Measurements from ENCODE around the gene CACNB2. TPM values are rescaled to one million over a fixed set of nuclear protein-coding genes. Genes with fewer than 3 reads are reported as not detected.

The CACNB2 gene
- total RNA-seq, 2 donors from 2014 or later, result 12.5 to 12.7 TPM

GRCh38 chr10:18571076-18571475, 430.9 kb downstream of the CACNB2 start:
- ATAC-seq, result no peak
- no peak overlapping the region for H3K27ac ChIP-seq
- no peaks in the 10 kb centered on the region for H3K27me3 ChIP-seq
- no peaks in the 10 kb centered on the region for H3K4me1 ChIP-seq
- TF ChIP-seq POLR2A (IDR thresholded peaks at IDR 0.05) (no peak), CTCF (IDR thresholded peaks at IDR 0.05) (no peak)
- H3K4me3 ChIP-seq, result no peak overlapping the region
- H3K36me3 ChIP-seq (replicated peaks in 1 of 2; ENCODE audit: insufficient read depth in 1 of 2, low read depth in 2 of 2), result no peaks in the 10 kb centered on the region
- H3K9me3 ChIP-seq, result no peaks in the 10 kb centered on the region
- intact Hi-C loops (cut with DNase I), result no loop called here
- no peak for DNase-seq

GRCh38 chr10:18571780-18572179, 431.6 kb downstream of the CACNB2 start:
- no peak overlapping the region for H3K27ac ChIP-seq
- H3K4me1 ChIP-seq, result no peaks in the 10 kb centered on the region
- ATAC-seq (no peak), DNase-seq (no peak)
- 97 to 100% methylated on average over 1 of the region's 1 CpG for WGBS, 2 donors
- intact Hi-C loops (cut with DNase I), result no loop called here
- H3K4me3 ChIP-seq, result no peak overlapping the region
- H3K27me3 ChIP-seq, result no peaks in the 10 kb centered on the region
- TF ChIP-seq POLR2A (IDR thresholded peaks at IDR 0.05), result no peak
- TF ChIP-seq CTCF (IDR thresholded peaks at IDR 0.05), result no peak
- H3K36me3 ChIP-seq (replicated peaks in 1 of 2; ENCODE audit: insufficient read depth in 1 of 2, low read depth in 2 of 2), result no peaks in the 10 kb centered on the region
- no peaks in the 10 kb centered on the region for H3K9me3 ChIP-seq

GRCh38 chr10:18572959-18573561, 432.8 kb downstream of the CACNB2 start:
- Histone ChIP-seq H3K27me3 (no peaks in the 10 kb centered on the region), H3K4me1 (no peaks in the 10 kb centered on the region), H3K36me3 (replicated peaks in 1 of 2; ENCODE audit: insufficient read depth in 1 of 2, low read depth in 2 of 2) (no peaks in the 10 kb centered on the region), H3K9me3 (no peaks in the 10 kb centered on the region), H3K27ac (no peak overlapping the region), H3K4me3 (no peak overlapping the region)
- ATAC-seq, result no peak
- intact Hi-C loops (cut with DNase I), result no loop called here
- 91 to 99% methylated on average over 8 of the region's 8 CpGs for WGBS, 2 donors
- no peak for DNase-seq
- TF ChIP-seq POLR2A (IDR thresholded peaks at IDR 0.05) (no peak), CTCF (IDR thresholded peaks at IDR 0.05) (no peak)

GRCh38 chr10:18576586-18576985, 436.4 kb downstream of the CACNB2 start:
- DNase-seq, result no peak
- H3K36me3 ChIP-seq (replicated peaks in 1 of 2; ENCODE audit: insufficient read depth in 1 of 2, low read depth in 2 of 2), result no peaks in the 10 kb centered on the region
- no peaks in the 10 kb centered on the region for H3K9me3 ChIP-seq
- no peak overlapping the region for H3K4me3 ChIP-seq
- ATAC-seq, result no peak
- no peaks in the 10 kb centered on the region for H3K4me1 ChIP-seq
- TF ChIP-seq CTCF (IDR thresholded peaks at IDR 0.05), result no peak
- no peak for TF ChIP-seq POLR2A (IDR thresholded peaks at IDR 0.05)
- intact Hi-C loops (cut with DNase I), result no loop called here
- no peak overlapping the region for H3K27ac ChIP-seq
- 96 to 99% methylated on average over 6 of the region's 6 CpGs for WGBS, 2 donors
- no peaks in the 10 kb centered on the region for H3K27me3 ChIP-seq
